SK-N-SH (cell line): Measurements from ENCODE around the gene CDC42BPG. TPM values are rescaled to one million over a fixed set of nuclear protein-coding genes. Genes with fewer than 3 reads are reported as not detected.

Experiments
- CTCF ChIA-PET: fragments of 300-600, 350-600 bp; formaldehyde crosslinking; extraction: SDS; loops from one replicate; lab custom pipeline; 2021; lab: Yijun Ruan, JAX
- POLR2A ChIA-PET: fragments of 350-600 bp; sonication (Branson Sonifier 250); formaldehyde crosslinking; extraction: SDS; loops from one replicate; lab custom pipeline; 2020; ENCODE audit warnings: antibody characterized with exemption, inconsistent platforms; lab: Yijun Ruan, JAX
- DNase-seq: peaks from one replicate; pipeline ENCODE4 v3.0.0; 2012
- H2AFZ ChIP-seq: fragments of 200-600 bp; sonication (generic); 2 replicates; pipeline ENCODE4 v1.8.1; 2016; ENCODE audit warnings: antibody characterized with exemption, mild to moderate bottlenecking, low read depth
- H3F3A ChIP-seq: fragments of 200-600 bp; sonication (generic); replicated peaks from 2 replicates; pipeline ENCODE3; 2016; ENCODE audit warnings: antibody characterized with exemption, mild to moderate bottlenecking; ENCODE audit not compliant: insufficient read depth
- H3K27ac ChIP-seq, 2 experiments: fragments of 200-500 bp in 1 of 2; fragments of 200-600 bp in 1 of 2; sonication (Bioruptor generic) in 1 of 2; sonication (generic), shearing (Covaris generic) in 1 of 2; 2 replicates each; pipeline versions ENCODE4 v1.5.1 to v1.6.1; 2014 to 2016; ENCODE audit warnings: low read depth in 2 of 2, inconsistent platforms in 1 of 2, low read length in 1 of 2, mild to moderate bottlenecking in 1 of 2, mixed read lengths in 1 of 2
- H3K27me3 ChIP-seq: fragments of 200-600 bp; sonication (generic), shearing (Covaris generic); 2 replicates; pipeline ENCODE4 v1.6.1; 2016; ENCODE audit warnings: mixed run types; ENCODE audit not compliant: insufficient read depth
- H3K36me3 ChIP-seq, 2 experiments: fragments of 200-500 bp in 1 of 2; fragments of 200-600 bp in 1 of 2; sonication (Bioruptor generic) in 1 of 2; sonication (generic) in 1 of 2; replicated peaks in 1 of 2; 2 replicates each; pipeline versions ENCODE3 to v1.5.1; 2014 to 2016; ENCODE audit warnings: low read length in 1 of 2, mild to moderate bottlenecking in 1 of 2; ENCODE audit not compliant: insufficient read depth in 2 of 2, control insufficient read depth in 1 of 2
- H3K4me1 ChIP-seq, 2 experiments: fragments of 200-500 bp in 1 of 2; fragments of 200-600 bp in 1 of 2; sonication (Bioruptor generic) in 1 of 2; sonication (generic), shearing (Covaris generic) in 1 of 2; 2 replicates each; pipeline versions ENCODE4 v1.5.1 to v1.6.1; 2014 to 2016; ENCODE audit warnings: low read depth in 1 of 2, low read length in 1 of 2, mixed run types in 1 of 2; ENCODE audit not compliant: insufficient read depth in 2 of 2, control insufficient read depth in 1 of 2
- H3K4me2 ChIP-seq: fragments of 200-600 bp; sonication (generic), shearing (Covaris generic); 2 replicates; pipeline ENCODE4 v1.6.1; 2017; ENCODE audit warnings: mixed run types
- H3K4me3 ChIP-seq, 2 experiments: fragments of 200-500 bp in 1 of 2; fragments of 200-600 bp in 1 of 2; sonication (Bioruptor generic) in 1 of 2; sonication (generic), shearing (Covaris generic) in 1 of 2; 2 replicates each; pipeline versions ENCODE4 v1.5.1 to v1.8.1; 2014 to 2016; ENCODE audit warnings: low read depth in 2 of 2, inconsistent platforms in 1 of 2, low read length in 1 of 2, mild to moderate bottlenecking in 1 of 2, mixed read lengths in 1 of 2, moderate library complexity in 1 of 2
- H3K79me2 ChIP-seq: fragments of 200-600 bp; sonication (generic); 2 replicates; pipeline ENCODE4 v1.8.1; 2017; ENCODE audit warnings: mild to moderate bottlenecking; ENCODE audit not compliant: insufficient read depth
- H3K9ac ChIP-seq: fragments of 200-600 bp; sonication (generic); 2 replicates; pipeline ENCODE4 v1.6.1; 2017; ENCODE audit warnings: mixed run types
- H3K9me2 ChIP-seq: fragments of 200-600 bp; sonication (generic); 2 replicates; pipeline ENCODE4 v1.6.1; 2017; ENCODE audit warnings: mixed run types
- H3K9me3 ChIP-seq: fragments of 200-600 bp; sonication (generic); 2 replicates; pipeline ENCODE4 v1.6.1; 2017; ENCODE audit warnings: mixed run types, mild to moderate bottlenecking, moderate library complexity
- H4K20me1 ChIP-seq: fragments of 200-600 bp; sonication (generic); 2 replicates; pipeline ENCODE4 v1.6.1; 2017; ENCODE audit warnings: mild to moderate bottlenecking, mixed run types; ENCODE audit not compliant: insufficient read depth
- ELF1 ChIP-seq: IDR thresholded peaks from 2 replicates; pipeline ENCODE4 v1.4.0; 2012
- EZH2phosphoT487 ChIP-seq: fragments of 200-600 bp; sonication (generic); IDR thresholded peaks from 2 replicates; pipeline ENCODE4 v1.6.1; 2017; ENCODE audit warnings: low read depth, mixed run types, mild to moderate bottlenecking, antibody characterized with exemption, moderate library complexity, borderline replicate concordance
- FOXJ3 ChIP-seq: sonication (generic); formaldehyde crosslinking; IDR thresholded peaks from 2 replicates; pipeline ENCODE4 v1.5.1; 2020; ENCODE audit warnings: mild to moderate bottlenecking, missing genetic modification reagents
- FOXM1 ChIP-seq: IDR thresholded peaks from 2 replicates; pipeline ENCODE4 v1.4.0; 2012; ENCODE audit warnings: low read depth, mild to moderate bottlenecking
- GABPA ChIP-seq: IDR thresholded peaks from 2 replicates; pipeline ENCODE4 v1.4.0; 2012; ENCODE audit warnings: low read depth, mild to moderate bottlenecking
- GATA2 ChIP-seq: sonication (generic); formaldehyde crosslinking; IDR thresholded peaks from 2 replicates; pipeline ENCODE4 v1.5.0; 2020; ENCODE audit warnings: mild to moderate bottlenecking, missing genetic modification reagents
- MEF2A ChIP-seq: IDR thresholded peaks from 2 replicates; pipeline ENCODE4 v1.4.0; 2012; ENCODE audit warnings: low read depth, borderline replicate concordance
- MXI1 ChIP-seq: IDR thresholded peaks from 2 replicates; pipeline ENCODE4 v1.6.1; 2012; ENCODE audit warnings: mild to moderate bottlenecking, low read depth, low read length, improper control_type of control experiment
- NFIC ChIP-seq: IDR thresholded peaks from 2 replicates; pipeline ENCODE4 v1.4.0; 2012; ENCODE audit warnings: borderline replicate concordance
- REST ChIP-seq: IDR thresholded peaks from 2 replicates; pipeline ENCODE4 v1.6.1; 2012; ENCODE audit warnings: mild to moderate bottlenecking, low read depth, low read length, moderate library complexity
- RXRA ChIP-seq: IDR thresholded peaks from 2 replicates; pipeline ENCODE4 v1.4.0; 2012; ENCODE audit warnings: low read depth, mild to moderate bottlenecking, borderline replicate concordance
- SIN3A ChIP-seq: IDR thresholded peaks from 2 replicates; pipeline ENCODE4 v1.6.1; 2012; ENCODE audit warnings: low read depth, mild to moderate bottlenecking, low read length, moderate library complexity, borderline replicate concordance
- TCF12 ChIP-seq: IDR thresholded peaks from 2 replicates; pipeline ENCODE4 v1.4.0; 2012
- USF1 ChIP-seq: IDR thresholded peaks from 2 replicates; pipeline ENCODE4 v1.4.0; 2012; ENCODE audit warnings: low read depth, borderline replicate concordance
- YY1 ChIP-seq: IDR thresholded peaks from 2 replicates; pipeline ENCODE4 v1.4.0; 2012; ENCODE audit warnings: low read depth, mild to moderate bottlenecking
- WGBS: methylation state at CpG from one replicate; pipeline ENCODE4 v1.1.6; 2017; ENCODE audit warnings: low lambda C conversion rate; 5-methylcytosine and 5-hydroxymethylcytosine counted together
- polyA plus RNA-seq, 3 experiments: library from polyadenylated mRNA; depleted of rRNA; stranded (reverse); fragments of >200 nt; gene quantifications; 2 replicates each; pipeline ENCODE4 v1.2.3, GENCODE V29; 2012
- TF ChIP-seq, protein P1 (sequence below): IDR thresholded peaks from 2 replicates; pipeline ENCODE4; 2012

The CDC42BPG gene
- polyA plus RNA-seq, 1 of the 3 experiments (the other 2 are of a cell fraction), result 0.33 TPM

- H3K4me1 ChIP-seq, result peaks cover 11 to 28% of the 10 kb centered on the region in 2 experiments; a peak in 3 of 4 replicates
Measured at GRCh38 chr11:64858467-64859263, 14.2 kb upstream of the CDC42BPG start.

More at GRCh38 chr11:64858467-64859263, 14.2 kb upstream of the CDC42BPG start:
- ChIA-PET CTCF (interaction anchor here (0.9 to 3.9 kb wide), 5 partner anchors 10 to 35 kb away, joined by 3 to 18 read pairs (median 8); no protein-coding TSS in a partner anchor), POLR2A (no interaction called here)
- H3F3A ChIP-seq, result peaks cover 12% of the 10 kb centered on the region
- H3K4me2 ChIP-seq, result no peak overlapping the region
- no peaks in the 10 kb centered on the region for H3K9me2 ChIP-seq
- no peaks in the 10 kb centered on the region for H3K27me3 ChIP-seq
- H3K79me2 ChIP-seq, result peaks cover 57% of the 10 kb centered on the region
- no peak for TF ChIP-seq SIN3A
- no peak for TF ChIP-seq REST
- TF ChIP-seq USF1, result no peak
- no peak for TF ChIP-seq FOXM1
- no peak for TF ChIP-seq YY1
- TF ChIP-seq, protein P1, sequence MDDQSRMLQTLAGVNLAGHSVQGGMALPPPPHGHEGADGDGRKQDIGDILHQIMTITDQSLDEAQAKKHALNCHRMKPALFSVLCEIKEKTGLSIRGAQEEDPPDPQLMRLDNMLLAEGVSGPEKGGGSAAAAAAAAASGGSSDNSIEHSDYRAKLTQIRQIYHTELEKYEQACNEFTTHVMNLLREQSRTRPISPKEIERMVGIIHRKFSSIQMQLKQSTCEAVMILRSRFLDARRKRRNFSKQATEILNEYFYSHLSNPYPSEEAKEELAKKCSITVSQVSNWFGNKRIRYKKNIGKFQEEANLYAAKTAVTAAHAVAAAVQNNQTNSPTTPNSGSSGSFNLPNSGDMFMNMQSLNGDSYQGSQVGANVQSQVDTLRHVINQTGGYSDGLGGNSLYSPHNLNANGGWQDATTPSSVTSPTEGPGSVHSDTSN, result no peak
- TF ChIP-seq TCF12, result no peak
- no peak for TF ChIP-seq MXI1
- TF ChIP-seq FOXJ3, result no peak
- no peak for TF ChIP-seq EZH2phosphoT487
- no peak for TF ChIP-seq RXRA
- no peak for TF ChIP-seq ELF1
- no peak for TF ChIP-seq GABPA
- TF ChIP-seq MEF2A, result no peak
- TF ChIP-seq GATA2 (CRISPR knock-in tag), result no peak
- TF ChIP-seq NFIC, result no peak
- no peak overlapping the region for H3K4me3 ChIP-seq
- no peaks in the 10 kb centered on the region for H3K9me3 ChIP-seq
- WGBS, result 91% methylated on average over 17 of the region's 19 CpGs
- H3K36me3 ChIP-seq, result peaks cover 7 to 22% of the 10 kb centered on the region in 2 experiments
- no peak overlapping the region for H2AFZ ChIP-seq
- peaks cover 21% of the 10 kb centered on the region for H4K20me1 ChIP-seq
- H3K27ac ChIP-seq, result no peak overlapping the region
- DNase-seq, result no peak
- H3K9ac ChIP-seq, result no peak overlapping the region
